Mesodermal cell (in vitro differentiated cells): ENCODE results near the gene ZNF839.
A peak's percentile ranks its signal among the peaks of the same experiment; 100 is the strongest.

Source experiments
- H3K27ac ChIP-seq: 2 replicates; pipeline ENCODE4 v1.7.0; 2013; ENCODE audit warnings: mild to moderate bottlenecking, low read depth, low read length, moderate library complexity; ENCODE audit not compliant: severe bottlenecking
- H3K36me3 ChIP-seq: 2 replicates; pipeline ENCODE4 v1.7.1; 2013; ENCODE audit warnings: mild to moderate bottlenecking, low read length, moderate library complexity; ENCODE audit not compliant: control insufficient read depth, insufficient read depth
- H3K4me1 ChIP-seq: one replicate; pipeline ENCODE4 v1.7.1; 2013; ENCODE audit warnings: mild to moderate bottlenecking, low read length; ENCODE audit not compliant: insufficient read depth, control insufficient read depth, poor library complexity, severe bottlenecking
- H3K4me3 ChIP-seq: 2 replicates; pipeline ENCODE4 v1.7.0; 2013; ENCODE audit warnings: low read length, control low read depth, mild to moderate bottlenecking; ENCODE audit not compliant: insufficient read depth, poor library complexity, severe bottlenecking; ENCODE audit errors: extremely low read depth
- H3K9me3 ChIP-seq: 2 replicates; pipeline ENCODE4 v1.7.1; 2013; ENCODE audit warnings: mild to moderate bottlenecking, low read length, moderate library complexity; ENCODE audit not compliant: control insufficient read depth
- whole genome bisulfite sequencing, 2 experiments: methylation state at CpG; one replicate each; pipeline ENCODE4 v1.1.5; 2013; ENCODE audit warnings: missing lambda C conversion rate in 2 of 2; ENCODE audit not compliant: insufficient coverage in 2 of 2; 5-methylcytosine and 5-hydroxymethylcytosine counted together

ZNF839 gene

GRCh38 chr14:102315121-102315520, 4.4 kb upstream of the ZNF839 start:
- Histone ChIP-seq H3K9me3 (no peaks in the 10 kb centered on the region), H3K4me3 (no peak overlapping the region), H3K36me3 (no peaks in the 10 kb centered on the region), H3K4me1 (peaks cover 8% of the 10 kb centered on the region), H3K27ac (no peak overlapping the region)
- WGBS, 2 experiments: 80 to 94% methylated on average over 4 to 6 of the region's 6 CpGs

GRCh38 chr14:102316338-102316742, 3.2 kb upstream of the ZNF839 start:
- Histone ChIP-seq H3K9me3 (no peaks in the 10 kb centered on the region), H3K27ac (peak overlapping the region; percentile 89), H3K36me3 (no peaks in the 10 kb centered on the region), H3K4me3 (peak overlapping the region; percentile 61), H3K4me1 (peaks cover 13% of the 10 kb centered on the region)
- WGBS, 2 experiments: 15 to 27% methylated on average over 7 to 10 of the region's 10 CpGs

- Histone ChIP-seq H3K9me3 (no peaks in the 10 kb centered on the region), H3K27ac (peak overlapping the region; percentile 89), H3K36me3 (peaks cover under 1% of the 10 kb centered on the region), H3K4me1 (peaks cover 13% of the 10 kb centered on the region), H3K4me3 (peak overlapping the region; percentile 61)
- WGBS, 2 experiments: 1 to 3% methylated on average over 36 to 42 of the region's 54 CpGs
Observed at GRCh38 chr14:102316743-102317563, 2.6 kb upstream of the ZNF839 start.

- H3K36me3 ChIP-seq: peaks cover 8% of the 10 kb centered on the region
- H3K9me3 ChIP-seq: no peaks in the 10 kb centered on the region
- WGBS, 2 experiments: 71% methylated on average over 9 to 12 of the region's 12 CpGs
- H3K27ac ChIP-seq: peak overlapping the region; percentile 66
- peaks cover 13% of the 10 kb centered on the region for H3K4me1 ChIP-seq
- H3K4me3 ChIP-seq: peak overlapping the region; percentile 61
Observed at GRCh38 chr14:102317564-102318248, 1.8 kb upstream of the ZNF839 start.

GRCh38 chr14:102318781-102319276, 717 bp upstream of the ZNF839 start:
- peaks cover 8% of the 10 kb centered on the region for H3K36me3 ChIP-seq
- H3K4me3 ChIP-seq: peak overlapping the region; percentile 74
- WGBS, 2 experiments: 89 to 96% methylated on average over 4 to 8 of the region's 15 CpGs
- H3K27ac ChIP-seq: peak overlapping the region; percentile 41
- H3K9me3 ChIP-seq: no peaks in the 10 kb centered on the region
- H3K4me1 ChIP-seq: peaks cover 13% of the 10 kb centered on the region

- Histone ChIP-seq H3K9me3 (no peaks in the 10 kb centered on the region), H3K27ac (peak overlapping the region; percentile 69), H3K4me1 (peaks cover 13% of the 10 kb centered on the region), H3K4me3 (peak overlapping the region; percentile 74), H3K36me3 (peaks cover 8% of the 10 kb centered on the region)
- WGBS, 2 experiments: 10 to 12% methylated on average over 24 to 28 of the region's 30 CpGs
Observed at GRCh38 chr14:102320033-102320660, 601 bp downstream of the ZNF839 start.

- Histone ChIP-seq H3K4me1 (peaks cover 13% of the 10 kb centered on the region), H3K4me3 (peak overlapping the region; percentile 74), H3K9me3 (no peaks in the 10 kb centered on the region), H3K27ac (no peak overlapping the region), H3K36me3 (peaks cover 13% of the 10 kb centered on the region)
- WGBS, 2 experiments: 94 to 97% methylated on average over 15 of the region's 17 CpGs
Observed at GRCh38 chr14:102320671-102321455, 1.3 kb downstream of the ZNF839 start.

GRCh38 chr14:102321456-102322422, 2.2 kb downstream of the ZNF839 start:
- peaks cover 13% of the 10 kb centered on the region for H3K4me1 ChIP-seq
- no peaks in the 10 kb centered on the region for H3K9me3 ChIP-seq
- no peak overlapping the region for H3K4me3 ChIP-seq
- no peak overlapping the region for H3K27ac ChIP-seq
- peaks cover 21% of the 10 kb centered on the region for H3K36me3 ChIP-seq
- WGBS, 2 experiments: 96 to 98% methylated on average over 7 to 11 of the region's 12 CpGs

GRCh38 chr14:102323102-102323501, 3.6 kb downstream of the ZNF839 start:
- Histone ChIP-seq H3K36me3 (peaks cover 22% of the 10 kb centered on the region), H3K9me3 (no peaks in the 10 kb centered on the region), H3K4me3 (no peak overlapping the region), H3K4me1 (peaks cover 8% of the 10 kb centered on the region), H3K27ac (no peak overlapping the region)
- 68 to 71% methylated on average over 7 of the region's 8 CpGs for WGBS, 2 experiments
